Endothelial cell (in vitro differentiated cells): ENCODE data around the gene ITGA3. TPM values are rescaled to one million over a fixed set of nuclear protein-coding genes. Genes with fewer than 3 reads are reported as not detected.
A peak's percentile ranks its signal among the peaks of the same experiment; 100 is the strongest.

Source experiments
- DNase-seq: peaks from one replicate; pipeline ENCODE4 v3.0.0; 2021; ENCODE audit warnings: low spot score
- H3K27ac Mint-ChIP-seq: one replicate; pipeline ENCODE4 v1.8.0; 2021; ENCODE audit warnings: mixed read lengths, inconsistent platforms; ENCODE audit not compliant: unreplicated experiment
- H3K27me3 Mint-ChIP-seq: one replicate; pipeline ENCODE4 v1.8.0; 2021; ENCODE audit warnings: mild to moderate bottlenecking, moderate library complexity, mixed read lengths, inconsistent platforms; ENCODE audit not compliant: unreplicated experiment
- H3K36me3 Mint-ChIP-seq: one replicate; pipeline ENCODE4 v1.8.0; 2021; ENCODE audit warnings: mild to moderate bottlenecking, low read depth, mixed read lengths, inconsistent platforms; ENCODE audit not compliant: unreplicated experiment
- H3K4me1 Mint-ChIP-seq: one replicate; pipeline ENCODE4 v1.8.0; 2021; ENCODE audit warnings: mild to moderate bottlenecking, mixed read lengths, inconsistent platforms; ENCODE audit not compliant: unreplicated experiment
- H3K4me3 Mint-ChIP-seq: one replicate; pipeline ENCODE4 v1.8.0; 2021; ENCODE audit warnings: mild to moderate bottlenecking, mixed read lengths, inconsistent platforms; ENCODE audit not compliant: unreplicated experiment
- H3K9me3 Mint-ChIP-seq: one replicate; pipeline ENCODE4 v1.8.0; 2021; ENCODE audit warnings: mixed read lengths, inconsistent platforms; ENCODE audit not compliant: unreplicated experiment
- CTCF ChIP-seq: fragments of 200-600 bp; sonication (generic); IDR thresholded peaks from one replicate; pipeline ENCODE4 v1.5.0; 2021; ENCODE audit warnings: antibody characterized with exemption; ENCODE audit not compliant: unreplicated experiment
- total RNA-seq: library from RNA; stranded (reverse); fragmentation: NEBNext Ultra II Directional; extraction: Animal tissue kit (Norgen Biotek cat#: 25700); gene quantifications from one replicate; pipeline ENCODE4 v1.2.1, GENCODE V29; 2021; ENCODE audit not compliant: unreplicated experiment

ITGA3 gene
- total RNA-seq, 1 donor from 2014 or later, result 5.0 TPM

- peaks cover 14% of the 10 kb centered on the region for H3K36me3 Mint-ChIP-seq
- peaks cover 56% of the 10 kb centered on the region for H3K4me1 Mint-ChIP-seq
- H3K4me3 Mint-ChIP-seq, result peak overlapping the region; percentile 99
- DNase-seq, result peak; percentile 56
- H3K27me3 Mint-ChIP-seq, result peaks cover 18% of the 10 kb centered on the region
- H3K9me3 Mint-ChIP-seq, result no peaks in the 10 kb centered on the region
- peak overlapping the region; percentile 97 for H3K27ac Mint-ChIP-seq
- no peak for TF ChIP-seq CTCF
These were observed 72.8 kb downstream of the ITGA3 start for GRCh38 chr17:50128441-50129352.

- no peak for TF ChIP-seq CTCF
- no peak overlapping the region for H3K27ac Mint-ChIP-seq
- H3K4me3 Mint-ChIP-seq, result peak overlapping the region; percentile 99
- no peak for DNase-seq
- H3K36me3 Mint-ChIP-seq, result peaks cover 18% of the 10 kb centered on the region
- no peaks in the 10 kb centered on the region for H3K9me3 Mint-ChIP-seq
- peaks cover 22% of the 10 kb centered on the region for H3K27me3 Mint-ChIP-seq
- peaks cover 54% of the 10 kb centered on the region for H3K4me1 Mint-ChIP-seq
These were observed 73.4 kb downstream of the ITGA3 start for GRCh38 chr17:50129353-50129727.

GRCh38 chr17:50129728-50130558, 74.0 kb downstream of the ITGA3 start, which contains the start of gene SAMD14:
SAMD14 (minus strand) TSS chr17:50130160; CDS start chr17:50124959, 5,201 bp downstream.
- peaks cover 48% of the 10 kb centered on the region for H3K4me1 Mint-ChIP-seq

GRCh38 chr17:50130559-50131305, 74.8 kb downstream of the ITGA3 start:
- H3K4me3 Mint-ChIP-seq, result peak overlapping the region; percentile 82
- H3K27ac Mint-ChIP-seq, result peak overlapping the region; percentile 74
- peaks cover 17% of the 10 kb centered on the region for H3K36me3 Mint-ChIP-seq
- TF ChIP-seq CTCF, result no peak
- no peaks in the 10 kb centered on the region for H3K9me3 Mint-ChIP-seq
- no peak for DNase-seq
- H3K4me1 Mint-ChIP-seq, result peaks cover 40% of the 10 kb centered on the region
- H3K27me3 Mint-ChIP-seq, result peaks cover 22% of the 10 kb centered on the region

More at GRCh38 chr17:50129728-50130558, 74.0 kb downstream of the ITGA3 start, which contains the start of gene SAMD14:
- TF ChIP-seq CTCF, result no peak
- peak within 1 kb of the TSS; percentile 97 for H3K27ac Mint-ChIP-seq
- peak; percentile 51 for DNase-seq
- peaks cover 14% of the 10 kb centered on the region for H3K36me3 Mint-ChIP-seq
- H3K4me3 Mint-ChIP-seq, result peak within 1 kb of the TSS; percentile 99
- peaks cover 22% of the 10 kb centered on the region for H3K27me3 Mint-ChIP-seq
- H3K9me3 Mint-ChIP-seq, result no peaks in the 10 kb centered on the region
